Fibroblast of peridontal ligament (primary cell): ENCODE measurements around the gene RASSF3.
"Not testable (repeated sequence)": the region's sequence is repeated elsewhere in the genome, so short reads cannot be mapped to it uniquely, and the experiment has no call there.

ENCODE experiments used
- DNase-seq: peaks from one replicate; pipeline ENCODE4 v3.0.0-alpha.2; 2010; ENCODE audit errors: extremely low read depth

Gene RASSF3

DNA sequence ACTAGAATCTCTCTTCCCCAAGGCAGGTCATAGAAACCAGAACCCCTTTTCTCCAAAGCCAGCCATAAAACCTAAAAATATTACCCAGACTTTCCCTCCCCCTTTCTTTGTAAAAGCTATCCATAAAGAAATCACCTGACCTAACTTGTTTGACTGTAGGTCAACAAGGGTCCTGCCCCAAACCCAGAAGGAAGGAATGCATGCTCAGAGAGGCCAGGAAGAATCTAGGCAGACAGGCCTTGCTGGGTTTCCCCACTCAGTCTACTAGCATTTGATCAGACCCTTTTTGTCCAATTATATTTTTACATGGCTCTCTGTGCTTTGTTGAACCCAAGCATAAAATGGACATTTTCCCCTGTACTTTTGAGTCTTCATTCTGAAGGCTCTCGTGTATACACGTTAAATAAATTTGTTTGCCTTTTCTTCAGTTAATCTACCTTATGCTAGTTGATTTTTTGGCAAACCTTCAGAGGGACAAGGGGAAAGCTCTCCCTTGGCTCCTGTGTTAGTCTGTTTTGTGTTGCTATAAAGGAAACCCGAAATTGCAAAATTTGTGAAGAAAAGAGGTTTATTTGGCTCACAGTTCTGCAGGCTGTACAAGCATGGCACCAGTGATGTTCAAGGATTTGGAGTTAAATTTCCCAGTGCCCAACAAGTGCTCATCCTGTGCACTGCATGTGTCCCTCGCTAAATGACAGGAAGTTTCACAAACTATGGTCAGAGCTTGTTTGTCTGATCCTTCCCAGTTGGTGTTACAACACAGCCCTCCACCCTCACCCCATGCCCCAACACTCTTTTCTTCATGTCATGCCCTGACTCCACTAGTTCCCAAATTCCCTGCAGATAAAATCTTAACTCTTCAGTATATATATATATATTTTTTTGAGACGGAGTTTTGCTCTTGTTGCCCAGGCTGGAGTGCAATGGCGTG lies 14.2 kb upstream of the RASSF3 start:
- no peak for DNase-seq

DNA sequence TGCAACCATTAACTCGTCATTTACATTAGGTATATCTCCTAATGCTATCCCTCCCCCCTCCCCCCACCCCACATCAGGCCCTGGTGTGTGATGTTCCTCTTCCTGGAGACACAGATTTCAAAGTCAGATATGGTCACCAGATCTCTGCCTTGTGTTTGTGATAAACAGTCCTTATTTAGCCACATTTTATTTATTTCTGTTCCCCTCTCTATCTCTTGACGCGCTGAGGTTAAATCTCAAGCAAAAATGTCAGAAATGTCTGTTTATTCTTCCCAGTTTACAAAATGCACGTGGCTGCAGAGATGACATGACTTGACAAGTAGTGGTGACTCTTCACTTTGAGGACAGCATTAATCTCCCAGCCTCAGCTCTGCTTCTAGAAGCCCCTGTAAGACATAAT lies 11.5 kb upstream of the RASSF3 start:
- no peak for DNase-seq

DNA sequence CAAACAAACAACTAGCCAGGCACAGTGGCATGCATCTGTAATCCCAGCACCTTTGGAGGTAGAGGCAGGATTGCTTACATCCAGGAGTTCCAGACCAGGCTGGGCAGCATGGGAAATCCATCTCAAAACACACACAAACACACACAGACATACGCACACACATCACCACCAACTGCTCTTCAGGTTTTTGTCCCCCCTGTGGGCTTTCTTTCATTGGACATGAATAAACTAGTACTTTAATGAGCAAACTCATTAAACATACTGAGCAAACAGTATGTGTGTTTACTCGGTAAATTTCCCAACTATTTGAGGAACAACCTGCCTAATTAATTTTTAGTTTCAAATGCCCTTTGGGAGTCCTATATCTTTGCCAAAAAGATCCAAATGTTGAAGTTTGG lies 10.1 kb upstream of the RASSF3 start:
- no peak for DNase-seq

DNA sequence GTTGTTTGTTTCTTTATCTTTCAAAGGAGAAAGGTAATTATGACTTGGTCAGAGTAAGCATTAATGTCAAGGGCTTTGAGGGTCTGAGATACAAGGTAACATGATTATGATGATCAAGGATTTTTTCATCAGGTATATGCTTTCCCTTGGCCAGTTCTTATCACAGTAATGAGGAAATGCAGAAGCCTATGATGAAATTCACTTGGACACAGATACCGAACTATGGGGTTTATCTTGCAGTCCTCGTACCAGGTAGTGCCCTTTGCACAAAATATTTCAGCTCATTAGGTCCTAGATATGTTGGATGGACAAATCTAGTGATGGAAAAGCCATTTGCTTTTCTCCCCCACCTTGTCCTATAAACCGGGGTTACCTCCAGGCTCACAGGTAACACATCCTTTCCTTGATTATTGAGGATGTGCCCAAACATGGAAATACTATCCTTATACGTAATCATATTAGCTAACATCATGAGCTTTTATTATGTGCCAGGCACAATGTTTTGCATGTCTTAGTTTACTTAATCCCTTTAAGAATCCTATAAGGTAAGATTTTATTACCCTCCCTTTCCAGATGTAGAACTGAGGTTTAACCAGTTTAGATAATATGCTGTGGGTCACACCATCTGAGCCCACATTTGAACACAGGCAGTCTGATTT lies 7.0 kb upstream of the RASSF3 start:
- DNase-seq: no peak

DNA sequence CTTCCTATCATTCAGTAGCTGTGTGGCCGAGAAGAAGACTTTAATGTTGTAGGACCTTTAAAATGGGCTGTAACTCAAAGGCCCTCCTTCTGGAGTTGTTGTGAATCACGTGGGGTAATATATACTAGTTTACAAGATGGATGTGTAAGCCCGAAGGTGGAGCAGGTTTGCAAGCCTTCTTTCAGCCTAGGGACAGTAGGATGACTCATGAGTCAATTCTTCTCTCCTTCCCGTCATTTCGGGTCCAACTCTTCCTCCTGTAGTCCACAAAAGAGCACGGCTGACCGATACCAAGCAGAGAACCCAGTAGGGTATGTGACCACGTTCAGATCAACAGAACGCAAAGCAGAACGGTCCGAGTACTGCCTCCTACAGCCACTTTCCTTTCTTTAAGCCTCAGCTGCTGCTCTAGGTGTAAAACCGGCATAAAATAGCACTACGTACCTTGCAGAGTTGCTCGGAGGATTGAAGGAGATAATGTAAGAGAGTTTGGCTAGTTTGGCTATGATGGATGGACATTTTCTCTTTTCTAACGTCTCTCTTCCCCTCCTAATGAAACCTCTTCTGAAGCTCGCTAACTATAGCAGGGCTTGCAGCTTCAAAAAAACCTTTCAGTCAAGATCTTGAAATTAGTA lies 1.3 kb upstream of the RASSF3 start:
- peak; percentile 36 for DNase-seq

DNA sequence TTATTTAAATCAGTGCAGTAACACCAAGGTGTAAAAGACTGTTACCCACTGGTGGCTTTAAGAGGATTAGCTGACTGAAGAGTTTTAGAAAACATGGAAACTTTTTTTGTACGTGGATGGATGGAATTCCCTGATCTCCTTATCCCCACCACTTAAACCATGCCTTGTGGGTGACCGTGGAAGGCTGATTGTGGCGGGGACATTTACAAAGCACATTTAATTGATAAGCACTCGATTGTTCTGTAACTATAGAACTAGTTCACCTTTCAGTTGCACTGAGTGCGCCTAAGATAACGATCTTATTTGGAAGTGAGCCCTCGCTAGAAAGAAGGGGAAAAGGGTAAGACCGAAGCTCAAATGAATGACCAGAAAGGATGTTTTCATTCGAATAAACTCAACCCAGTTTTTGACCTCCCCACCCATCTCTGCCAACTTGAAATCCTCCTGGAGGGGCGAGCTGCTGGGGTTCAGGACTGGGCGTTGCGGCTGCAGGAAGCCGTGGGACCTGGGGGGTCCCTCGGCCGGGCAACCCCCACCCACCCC lies 688 bp upstream of the RASSF3 start:
- DNase-seq: peak; percentile 30

DNA sequence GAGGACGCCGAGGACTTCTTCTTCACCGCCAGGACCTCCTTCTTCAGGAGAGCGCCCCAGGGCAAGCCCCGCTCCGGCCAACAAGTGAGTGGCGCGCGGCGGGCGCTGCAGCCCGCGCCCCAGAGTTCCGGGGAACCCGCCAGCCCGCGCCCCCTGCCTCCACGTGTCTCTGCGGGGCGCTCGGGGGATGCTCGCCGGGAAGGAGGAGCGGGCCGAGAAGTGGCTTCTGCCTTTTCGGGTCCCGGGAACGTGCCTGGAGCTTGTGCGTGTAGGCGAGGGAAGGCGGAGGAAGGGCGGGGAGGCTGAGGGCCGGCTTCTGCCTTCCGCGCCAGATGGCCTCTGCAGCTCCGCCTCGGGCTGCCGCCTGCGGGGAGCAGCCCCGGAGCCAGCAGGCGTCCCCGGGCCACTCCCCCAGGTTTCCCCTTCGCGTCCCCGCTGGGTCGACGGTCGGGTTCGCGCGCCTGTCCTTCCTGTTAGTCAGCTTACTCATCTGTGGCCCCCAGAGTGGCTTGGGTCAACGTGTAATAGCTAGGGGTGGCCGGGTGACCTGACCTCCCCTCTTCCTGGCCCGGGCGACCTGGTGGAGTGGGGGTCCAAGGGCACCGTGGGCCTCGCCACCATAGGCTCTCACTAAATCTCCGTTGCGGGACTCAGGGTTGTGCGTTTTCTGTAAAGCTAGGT lies 505 bp downstream of the RASSF3 start:
- no peak for DNase-seq

DNA sequence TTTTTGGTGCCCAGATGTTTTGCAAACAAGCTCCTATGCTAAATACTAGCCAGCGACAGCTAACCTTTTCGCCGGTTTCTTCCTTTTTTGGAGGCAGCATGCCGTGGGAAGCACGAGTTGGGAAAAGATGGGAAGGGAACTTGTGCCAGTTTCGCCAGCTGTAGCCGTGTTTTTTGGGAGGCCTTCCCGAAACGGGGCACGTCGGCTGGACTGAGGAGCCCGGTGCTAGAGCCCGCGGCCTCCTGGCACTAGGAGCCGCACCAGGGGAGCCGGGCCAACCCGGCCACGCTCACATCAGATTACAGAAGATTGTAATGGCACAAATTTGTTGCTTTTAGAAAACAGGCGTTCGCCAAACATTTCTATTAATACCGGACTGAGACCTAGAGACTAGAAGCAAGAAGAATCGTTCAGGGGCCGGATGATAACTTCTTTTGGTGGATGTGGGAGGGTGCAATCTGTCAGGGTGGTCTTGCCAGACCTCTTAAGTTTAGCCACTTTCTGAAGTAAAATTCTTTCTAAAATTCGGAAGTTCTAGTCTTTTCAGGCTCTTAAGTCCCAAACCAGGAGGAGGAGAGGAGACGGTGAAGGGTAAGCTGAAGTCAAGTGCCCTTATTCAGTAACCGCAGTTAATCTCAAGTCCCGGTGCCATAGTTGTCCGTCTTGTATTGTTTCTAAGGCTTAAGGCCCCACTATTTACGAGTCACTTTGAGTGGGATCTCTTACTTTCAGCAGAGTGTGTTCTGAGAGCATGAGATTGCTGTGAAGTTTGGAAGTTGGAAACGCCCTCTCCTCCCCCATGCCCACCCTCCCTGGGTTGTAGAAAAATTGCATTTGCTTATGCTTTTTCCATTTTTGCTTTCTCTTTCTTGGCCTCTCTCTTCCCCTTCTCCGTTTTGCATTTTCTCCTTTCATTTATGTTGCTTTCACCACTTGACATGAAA lies 1.3 kb downstream of the RASSF3 start:
- DNase-seq: peak; percentile 49

DNA sequence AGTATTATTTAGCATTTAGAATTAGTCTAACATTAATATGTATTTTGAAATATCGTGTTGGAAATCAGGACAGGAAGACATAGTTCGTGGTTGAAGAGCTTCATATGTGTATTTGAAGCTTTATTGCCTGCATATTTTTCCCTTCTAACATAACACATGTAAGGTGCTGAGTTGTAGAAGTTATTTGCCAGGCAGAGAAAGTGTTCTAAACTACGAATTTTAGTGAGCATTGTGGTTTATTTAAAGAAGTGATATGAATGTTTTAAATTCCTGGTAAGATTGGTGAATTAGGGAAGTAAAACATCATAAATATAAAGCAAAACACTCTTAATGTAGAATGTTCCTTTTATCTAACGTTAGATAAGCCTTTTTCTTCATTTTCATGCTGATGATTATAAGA lies 2.5 kb downstream of the RASSF3 start:
- no peak for DNase-seq

DNA sequence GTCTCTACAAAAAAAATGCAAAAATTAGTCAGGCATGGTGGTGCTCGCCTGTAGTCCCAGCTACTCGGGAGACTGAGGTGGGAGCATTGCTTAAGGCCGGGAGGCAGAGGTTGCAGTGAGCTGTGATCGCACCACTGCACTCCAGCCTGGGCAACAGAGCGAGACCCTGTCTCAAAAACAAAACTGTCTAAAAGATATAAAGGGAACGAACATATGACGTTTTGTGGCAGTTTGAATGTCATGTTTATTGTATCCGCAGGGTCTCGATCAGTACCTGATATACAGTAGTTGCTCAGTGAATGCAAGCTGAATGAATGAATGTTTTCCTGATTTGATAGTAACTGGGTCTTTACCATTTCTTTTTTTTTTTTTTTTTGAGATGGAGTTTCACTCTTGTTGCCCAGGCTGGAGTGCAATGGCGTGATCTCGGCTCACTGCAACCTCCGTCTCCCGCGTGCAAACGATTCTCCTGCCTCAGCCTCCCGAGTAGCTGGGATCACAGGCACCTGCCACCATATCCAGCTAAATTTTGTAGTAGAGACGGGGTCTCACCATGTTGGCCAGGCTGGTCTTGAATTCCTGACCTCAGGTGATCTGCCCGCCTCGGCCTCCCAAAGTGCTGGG lies 3.6 kb downstream of the RASSF3 start:
- DNase-seq: not testable (repeated sequence)

DNA sequence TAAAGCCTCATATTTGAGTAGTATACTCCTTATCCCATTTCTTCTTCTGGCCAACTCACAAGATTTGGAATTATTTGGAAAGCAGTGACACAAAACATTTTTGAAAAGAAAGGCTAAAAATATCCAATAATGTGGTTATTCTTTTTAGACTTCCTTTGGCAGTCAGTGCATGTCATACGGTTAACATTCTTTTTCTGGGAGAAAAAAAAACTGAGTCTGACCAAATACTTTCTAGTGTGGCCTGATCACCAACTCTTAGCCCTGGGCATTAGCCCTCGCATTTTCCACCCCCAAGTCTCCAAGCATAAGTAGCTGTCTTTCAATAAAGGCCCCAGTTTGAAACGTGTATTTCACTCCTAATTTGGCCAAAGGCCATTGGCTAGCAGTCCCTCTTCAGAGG lies 5.9 kb downstream of the RASSF3 start:
- DNase-seq: peak; percentile 81

DNA sequence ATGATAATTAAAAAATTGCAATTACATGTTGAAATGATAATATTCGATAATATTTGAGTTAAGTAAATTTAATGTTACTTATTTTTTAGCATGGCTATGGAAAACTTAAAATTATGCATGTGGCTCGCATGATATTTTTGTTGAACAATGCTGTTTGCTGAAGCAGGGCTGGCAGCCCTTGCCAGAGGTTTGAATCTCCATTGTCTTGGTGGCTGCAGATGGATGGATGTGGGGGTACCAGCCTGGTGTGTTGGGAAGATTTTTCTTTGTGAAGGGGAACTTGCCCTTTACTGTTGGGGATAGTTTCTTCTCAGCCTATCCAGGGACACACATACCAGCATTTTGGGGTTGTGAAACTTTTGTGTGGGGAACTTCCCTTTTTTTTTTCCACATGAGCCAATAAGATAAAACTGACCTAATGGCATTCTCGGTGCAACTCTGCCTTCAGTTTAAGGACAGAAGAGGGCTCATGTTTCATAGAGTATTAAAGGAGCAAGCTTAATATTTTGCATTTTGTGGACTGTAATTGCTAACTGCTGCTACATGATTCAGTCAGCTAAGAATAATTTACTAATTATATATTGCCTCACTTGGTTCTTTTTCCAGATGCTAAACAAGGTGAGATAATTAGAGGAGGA lies 8.8 kb downstream of the RASSF3 start:
- DNase-seq: peak; percentile 90

DNA sequence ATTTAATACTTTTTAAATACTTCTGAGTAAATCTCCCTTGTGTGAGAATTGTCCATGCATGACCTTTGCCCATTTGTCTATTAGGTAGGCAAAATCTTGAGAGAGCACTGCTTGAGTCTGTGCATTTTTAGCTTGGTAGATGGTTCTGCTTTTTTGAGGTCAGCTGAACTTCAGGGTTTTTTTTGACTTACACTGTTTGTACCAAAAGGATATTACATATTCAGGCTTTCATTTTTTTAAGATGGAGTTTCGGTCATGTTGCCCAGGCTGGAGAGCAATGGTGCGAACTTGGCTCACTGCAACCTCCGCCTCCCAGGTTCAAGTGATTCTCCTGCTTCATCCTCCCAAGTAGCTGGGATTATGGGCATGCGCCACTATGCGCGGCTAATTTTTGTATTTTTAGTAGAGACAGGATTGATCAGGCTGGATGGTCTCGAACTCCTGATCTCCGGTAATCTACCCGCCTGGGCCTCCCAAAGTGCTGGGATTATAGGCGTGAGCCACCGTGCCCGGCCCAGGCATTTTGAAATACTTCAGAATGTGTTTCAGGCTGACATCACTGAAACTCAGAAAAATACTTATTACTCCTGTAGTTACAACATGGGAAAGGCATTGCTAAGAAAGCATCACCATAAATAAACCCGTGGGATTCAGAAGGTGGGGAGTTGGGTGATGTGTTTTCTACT lies 11.1 kb downstream of the RASSF3 start:
- peak; percentile 60 for DNase-seq

DNA sequence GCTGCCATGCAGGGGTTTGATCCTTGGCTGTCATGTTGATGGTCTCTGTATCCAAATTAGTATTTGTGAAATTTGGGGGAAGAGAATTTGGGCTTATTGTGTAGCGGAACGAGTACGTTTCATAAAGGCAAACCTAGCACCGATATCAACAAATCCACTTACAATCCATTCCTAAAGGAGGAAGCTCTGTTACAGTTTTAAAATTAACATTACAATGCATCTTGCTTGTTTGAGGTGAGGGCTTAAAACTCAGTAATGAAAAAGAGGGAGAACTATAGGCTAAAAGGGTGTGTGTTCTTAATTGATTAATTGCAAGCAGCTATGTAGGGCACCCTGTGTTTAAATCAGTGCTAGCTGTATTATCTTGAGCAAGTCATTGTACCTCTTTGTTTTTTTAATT lies 13.7 kb downstream of the RASSF3 start:
- DNase-seq: no peak

DNA sequence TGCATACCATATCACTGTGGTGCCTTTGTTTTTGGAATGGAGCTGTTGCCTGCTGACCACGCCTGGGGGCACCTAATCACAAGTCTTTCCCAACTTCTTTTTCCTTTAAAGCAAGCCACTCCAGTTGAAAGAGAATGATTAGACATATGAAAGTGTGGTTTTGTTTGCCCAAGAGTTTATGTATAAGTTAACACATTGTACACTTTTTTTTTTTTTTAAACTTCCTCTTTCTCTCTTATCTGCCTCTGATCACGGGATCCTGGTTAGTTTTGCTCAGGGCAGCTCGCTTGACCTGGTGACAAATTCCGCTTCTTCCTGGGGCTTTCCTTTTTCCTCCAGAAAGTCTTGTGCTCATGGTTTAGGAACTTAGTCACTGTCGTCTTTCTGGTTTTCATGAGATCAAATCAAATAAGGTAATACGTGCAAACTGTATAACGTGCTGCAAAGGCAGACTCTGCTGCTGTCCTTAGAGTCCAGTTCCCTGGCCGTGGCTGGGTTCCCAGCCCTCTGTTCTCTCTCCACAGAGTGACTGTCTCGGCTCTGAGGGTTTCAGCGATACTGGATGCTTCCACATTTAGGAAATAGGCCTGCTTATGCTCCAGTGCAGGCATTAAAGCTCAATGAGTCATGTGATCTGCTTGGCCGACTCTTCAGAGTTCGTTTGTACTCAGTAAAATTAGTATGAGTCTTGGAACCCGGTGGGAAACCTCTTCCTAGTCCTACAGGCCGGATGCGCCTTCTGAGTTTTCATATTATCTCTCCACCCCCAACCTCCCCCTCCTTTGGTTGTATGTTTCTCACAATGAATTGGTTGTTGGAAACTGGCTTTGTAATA lies 15.2 kb downstream of the RASSF3 start:
- DNase-seq: peak; percentile 86

DNA sequence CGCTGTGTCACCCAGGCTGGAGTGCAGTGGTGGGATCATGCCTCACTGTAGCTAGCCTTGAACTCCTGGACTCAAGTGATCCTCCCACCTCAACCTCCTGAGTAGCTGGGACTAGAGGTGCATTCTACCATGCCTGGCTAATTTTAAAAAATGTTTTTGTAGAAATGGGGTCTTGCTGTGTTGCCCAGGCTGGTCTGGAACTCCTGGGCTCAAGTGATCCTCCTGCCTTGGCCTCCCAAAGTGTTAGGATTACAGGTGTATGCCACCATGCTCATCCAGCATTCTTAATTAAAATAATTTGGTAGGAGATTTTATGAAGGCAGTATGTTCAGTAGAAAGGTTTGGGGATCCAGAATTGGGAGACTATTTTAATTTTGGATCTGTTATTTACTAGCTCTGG lies 16.3 kb downstream of the RASSF3 start:
- DNase-seq: not testable (repeated sequence)

DNA sequence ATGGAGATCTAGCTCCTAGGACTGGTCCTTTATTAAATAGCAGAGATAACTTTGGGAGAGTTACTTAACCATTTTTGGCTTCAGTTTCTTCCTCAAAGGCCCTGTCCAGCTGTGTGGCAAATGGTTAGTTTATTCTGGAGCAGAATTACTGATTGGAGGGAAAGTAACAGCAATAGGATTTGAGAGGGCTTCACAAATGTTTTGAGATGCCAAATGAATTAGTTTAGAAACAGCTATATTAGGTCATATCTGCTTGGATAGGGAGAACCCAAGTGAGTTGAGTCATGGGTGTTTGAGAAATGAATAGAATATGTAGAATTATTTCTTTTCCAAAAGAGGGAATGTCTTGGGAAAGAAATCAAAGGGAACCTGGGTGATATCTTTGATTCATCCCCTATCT lies 17.5 kb downstream of the RASSF3 start:
- peak; percentile 96 for DNase-seq

DNA sequence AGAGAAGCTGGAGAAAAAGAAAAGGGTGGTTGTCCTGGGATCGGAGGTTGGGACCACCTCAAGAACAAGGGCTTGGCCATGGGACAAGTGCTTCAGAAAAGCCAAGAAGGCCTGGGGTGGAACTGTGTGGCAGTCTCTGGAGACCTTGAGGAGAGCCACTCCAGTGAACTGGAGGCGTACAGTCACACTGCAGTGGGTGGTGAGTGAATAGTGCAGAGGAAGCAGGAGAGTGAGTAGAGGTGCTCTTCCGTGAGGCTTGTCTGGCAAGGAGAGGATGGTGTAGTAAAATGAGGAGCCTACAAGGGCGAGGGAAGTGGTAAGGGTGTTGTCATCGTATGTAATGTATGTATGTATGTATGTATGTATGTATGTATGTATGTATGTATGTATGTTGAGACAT lies 20.9 kb downstream of the RASSF3 start:
- no peak for DNase-seq
